SK-N-MC (cell line): ENCODE measurements around the gene SRRM1.

Experiments
- EZH2 ChIP-seq: fragments of 200-600 bp; sonication (generic); IDR thresholded peaks from one replicate; pipeline ENCODE4 v1.6.1; 2017; ENCODE audit warnings: antibody characterized with exemption
- FOXP2 ChIP-seq: optimal IDR thresholded peaks from 2 replicates; pipeline ENCODE3; 2011; ENCODE audit warnings: mild to moderate bottlenecking, moderate library complexity; ENCODE audit not compliant: insufficient read depth; ENCODE audit errors: extremely low read length, control extremely low read depth
- POLR2AphosphoS5 ChIP-seq: IDR thresholded peaks from 2 replicates; pipeline ENCODE4 v1.6.1; 2012; ENCODE audit warnings: mild to moderate bottlenecking, low read depth, low read length, borderline replicate concordance

DNA sequence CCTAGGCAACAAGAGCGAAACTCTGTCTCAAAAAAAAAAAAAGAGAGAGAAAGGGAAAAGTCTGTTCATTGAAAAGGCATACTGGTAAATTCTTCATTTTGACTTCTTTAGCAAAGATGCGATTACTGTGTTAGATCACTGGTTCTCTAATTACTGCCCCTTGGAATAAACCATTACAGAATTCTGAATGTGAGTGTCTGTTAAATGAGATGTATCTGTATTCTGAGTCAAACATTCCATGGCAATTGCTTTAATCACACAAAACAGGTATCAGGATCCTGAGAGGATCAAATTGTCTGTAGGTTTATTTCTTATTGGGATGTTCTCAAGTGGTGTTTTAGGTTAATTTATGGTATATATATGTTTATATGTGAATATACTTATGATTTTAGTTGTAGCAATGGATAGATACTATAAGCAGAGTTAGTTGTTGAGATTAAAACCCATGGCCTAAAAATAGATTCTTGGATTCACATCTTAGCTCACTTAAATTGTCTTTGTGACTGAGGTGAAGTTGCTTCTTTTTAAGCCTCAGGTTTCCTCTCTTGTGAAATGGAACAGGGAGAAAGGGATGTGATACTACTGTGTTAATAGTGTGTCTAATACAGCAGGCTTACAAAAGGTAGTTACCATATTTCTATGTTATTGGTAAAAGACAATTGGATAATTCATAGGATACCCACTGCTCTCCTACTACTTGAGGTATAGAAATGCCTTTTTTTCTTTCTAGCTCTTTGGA lies 16.2 kb downstream of the SRRM1 start:
- no peak for TF ChIP-seq EZH2
- TF ChIP-seq FOXP2 = no peak
- TF ChIP-seq POLR2AphosphoS5 = no peak
